ENCODE measurements around the gene TRIM24.

Gene TRIM24

GRCh38 chr7:138442822-138443221, 17.2 kb upstream of the TRIM24 start:
- Histone ChIP-seq H3K4me1 (ENCODE audit: low read length) (no peaks in the 10 kb centered on the region), H3K9ac (ENCODE audit: low read length) (no peak overlapping the region), H3K27ac (ENCODE audit: low read length) (no peak overlapping the region), H3K4me2 (ENCODE audit: low read depth, low read length) (no peak overlapping the region), H3F3A (ENCODE audit: insufficient read depth, low read length) (no peaks in the 10 kb centered on the region), H3K36me3 (replicated peaks; ENCODE audit: insufficient read depth, low read length) (no peaks in the 10 kb centered on the region), H4K20me1 (ENCODE audit: insufficient read depth, low read length) (no peaks in the 10 kb centered on the region), H3K79me2 (ENCODE audit: low read length) (no peaks in the 10 kb centered on the region), H3K4me3 (ENCODE audit: low read length) (no peak overlapping the region), H3K27me3 (replicated peaks; ENCODE audit: insufficient read depth, low read length) (no peaks in the 10 kb centered on the region), H3K9me2 (replicated peaks; ENCODE audit: insufficient read depth, low read length) (no peaks in the 10 kb centered on the region), H3K9me3 (replicated peaks; ENCODE audit: insufficient read depth, low read length) (no peaks in the 10 kb centered on the region), H2AFZ (ENCODE audit: low read length) (no peak overlapping the region)
- no peak for DNase-seq
- TF ChIP-seq CTCF (IDR thresholded peaks at IDR 0.05; ENCODE audit: low read length) (no peak), EZH2 (optimal IDR thresholded peaks at IDR 0.05; ENCODE audit: low read depth, low read length) (no peak), EZH2phosphoT487 (IDR thresholded peaks at IDR 0.05; ENCODE audit: low read length) (no peak)

- Histone ChIP-seq H3K36me3 (replicated peaks; ENCODE audit: insufficient read depth, low read length) (no peaks in the 10 kb centered on the region), H3K4me2 (ENCODE audit: low read depth, low read length) (no peak overlapping the region), H3K4me3 (ENCODE audit: low read length) (no peak overlapping the region), H3K4me1 (ENCODE audit: low read length) (no peaks in the 10 kb centered on the region), H3K9me3 (replicated peaks; ENCODE audit: insufficient read depth, low read length) (no peaks in the 10 kb centered on the region), H3K9ac (ENCODE audit: low read length) (no peak overlapping the region), H3K9me2 (replicated peaks; ENCODE audit: insufficient read depth, low read length) (no peaks in the 10 kb centered on the region), H3K27me3 (replicated peaks; ENCODE audit: insufficient read depth, low read length) (no peaks in the 10 kb centered on the region), H3K79me2 (ENCODE audit: low read length) (no peaks in the 10 kb centered on the region), H3F3A (ENCODE audit: insufficient read depth, low read length) (no peaks in the 10 kb centered on the region), H3K27ac (ENCODE audit: low read length) (no peak overlapping the region), H2AFZ (ENCODE audit: low read length) (no peak overlapping the region), H4K20me1 (ENCODE audit: insufficient read depth, low read length) (no peaks in the 10 kb centered on the region)
- TF ChIP-seq EZH2 (optimal IDR thresholded peaks at IDR 0.05; ENCODE audit: low read depth, low read length) (no peak), CTCF (IDR thresholded peaks at IDR 0.05; ENCODE audit: low read length) (peak; percentile 47)
- DNase-seq: no peak
These were observed 10.5 kb upstream of the TRIM24 start for GRCh38 chr7:138449580-138449979.

- no peak overlapping the region for H2AFZ ChIP-seq (ENCODE audit: low read length)
- H3K9ac ChIP-seq (ENCODE audit: low read length): no peak overlapping the region
- H4K20me1 ChIP-seq (ENCODE audit: insufficient read depth, low read length): no peaks in the 10 kb centered on the region
- H3K9me3 ChIP-seq (replicated peaks; ENCODE audit: insufficient read depth, low read length): no peaks in the 10 kb centered on the region
- no peaks in the 10 kb centered on the region for H3K4me1 ChIP-seq (ENCODE audit: low read length)
- no peak overlapping the region for H3K4me3 ChIP-seq (ENCODE audit: low read length)
- TF ChIP-seq EZH2phosphoT487 (IDR thresholded peaks at IDR 0.05; ENCODE audit: low read length) (no peak), CTCF (IDR thresholded peaks at IDR 0.05; ENCODE audit: low read length) (no peak), EZH2 (optimal IDR thresholded peaks at IDR 0.05; ENCODE audit: low read depth, low read length) (no peak)
- H3K36me3 ChIP-seq (replicated peaks; ENCODE audit: insufficient read depth, low read length): no peaks in the 10 kb centered on the region
- H3K27me3 ChIP-seq (replicated peaks; ENCODE audit: insufficient read depth, low read length): no peaks in the 10 kb centered on the region
- no peak overlapping the region for H3K4me2 ChIP-seq (ENCODE audit: low read depth, low read length)
- peaks cover 5% of the 10 kb centered on the region for H3F3A ChIP-seq (ENCODE audit: insufficient read depth, low read length)
- no peak overlapping the region for H3K27ac ChIP-seq (ENCODE audit: low read length)
- no peak for DNase-seq
- no peaks in the 10 kb centered on the region for H3K79me2 ChIP-seq (ENCODE audit: low read length)
- H3K9me2 ChIP-seq (replicated peaks; ENCODE audit: insufficient read depth, low read length): no peaks in the 10 kb centered on the region
These were observed 4.5 kb upstream of the TRIM24 start for GRCh38 chr7:138455609-138456008.

Data from MM.1S (cell line).